DND-41 (cell line): ENCODE measurements around the gene SDHAF4.
A peak's percentile ranks its signal among the peaks of the same experiment; 100 is the strongest.

Source experiments
- ATAC-seq: fragments of 200-7000 bp; cut with Tn5 transposase; 3 replicates; pipeline ENCODE4 v1.9.1; 2021; ENCODE audit warnings: low read depth; ENCODE audit not compliant: insufficient read depth
- DNase-seq: peaks from one replicate; pipeline ENCODE4 v3.0.0-alpha.2; 2020
- H2AFZ ChIP-seq: 2 replicates; pipeline ENCODE4 v1.6.0; 2012; ENCODE audit warnings: low read depth, low read length
- H3K27ac ChIP-seq: 2 replicates; pipeline ENCODE4 v1.5.1; 2012; ENCODE audit warnings: low read length, inconsistent platforms
- H3K27me3 ChIP-seq: fragments of 200-600 bp; sonication (generic); 2 replicates; pipeline ENCODE4 v1.6.0; 2012; ENCODE audit warnings: low read length, mild to moderate bottlenecking, inconsistent platforms; ENCODE audit not compliant: insufficient read depth, poor library complexity
- H3K36me3 ChIP-seq: 2 replicates; pipeline ENCODE4 v1.5.1; 2012; ENCODE audit warnings: low read length, inconsistent platforms; ENCODE audit not compliant: insufficient read depth
- H3K4me1 ChIP-seq: 2 replicates; pipeline ENCODE4 v1.5.1; 2012; ENCODE audit warnings: mild to moderate bottlenecking, low read length; ENCODE audit not compliant: insufficient read depth
- H3K4me2 ChIP-seq: 2 replicates; pipeline ENCODE4 v1.6.0; 2012; ENCODE audit warnings: mild to moderate bottlenecking, moderate library complexity, low read length, inconsistent platforms; ENCODE audit not compliant: insufficient read depth
- H3K4me3 ChIP-seq, 2 experiments: fragments of 200-600 bp in 1 of 2; shearing (Covaris generic) in 1 of 2; 2 replicates each; pipeline ENCODE4 v1.5.1; 2012 to 2016; ENCODE audit warnings: inconsistent platforms in 2 of 2, low read length in 2 of 2, mild to moderate bottlenecking in 2 of 2, low read depth in 1 of 2, moderate library complexity in 1 of 2
- H3K79me2 ChIP-seq: 2 replicates; pipeline ENCODE4 v1.6.0; 2012; ENCODE audit warnings: low read length, inconsistent platforms; ENCODE audit not compliant: insufficient read depth
- H3K9ac ChIP-seq: 2 replicates; pipeline ENCODE4 v1.6.0; 2012; ENCODE audit warnings: low read depth, mild to moderate bottlenecking, inconsistent platforms, low read length, moderate library complexity
- H3K9me3 ChIP-seq: 2 replicates; pipeline ENCODE4 v1.5.1; 2012; ENCODE audit warnings: low read length, moderate library complexity, mild to moderate bottlenecking, inconsistent platforms; ENCODE audit not compliant: insufficient read depth, severe bottlenecking
- H4K20me1 ChIP-seq: 2 replicates; pipeline ENCODE4 v1.6.0; 2012; ENCODE audit warnings: low read length; ENCODE audit not compliant: insufficient read depth
- CTCF ChIP-seq: IDR thresholded peaks from 2 replicates; pipeline ENCODE4 v1.5.1; 2012; ENCODE audit warnings: borderline replicate concordance, low read length, moderate library complexity, mild to moderate bottlenecking; ENCODE audit not compliant: poor library complexity, severe bottlenecking; ENCODE audit errors: extremely low read depth
- EZH2 ChIP-seq: IDR thresholded peaks from 3 replicates; pipeline ENCODE4 v1.6.1; 2012; ENCODE audit warnings: borderline replicate concordance, low read depth, mild to moderate bottlenecking, moderate library complexity, low read length, inconsistent platforms; ENCODE audit not compliant: severe bottlenecking

The SDHAF4 gene

GRCh38 chr6:70566751-70567382 is at the start of gene SDHAF4:
TSS of gene SDHAF4 (plus strand) at chr6:70566930. CDS start at chr6:70566941, 11 bp downstream.
- Histone ChIP-seq H3K79me2 (peaks cover 18% of the 10 kb centered on the region), H3K9ac (peak within 1 kb of the TSS; percentile 95), H3K4me1 (peaks cover 17% of the 10 kb centered on the region), H3K9me3 (no peaks in the 10 kb centered on the region), H3K27ac (peak within 1 kb of the TSS; percentile 93), H3K36me3 (peaks cover 4% of the 10 kb centered on the region; the same call in 1 of the 2 replicates), H3K4me3 (peak within 1 kb of the TSS; percentile 80 to 82), H4K20me1 (no peaks in the 10 kb centered on the region), H3K4me2 (peak within 1 kb of the TSS; percentile 89), H3K27me3 (no peaks in the 10 kb centered on the region), H2AFZ (peak within 1 kb of the TSS; percentile 99)
- TF ChIP-seq EZH2: no peak
- TF ChIP-seq CTCF: no peak
- DNase-seq (peak; percentile 94), ATAC-seq (peak; percentile 99)

- TF ChIP-seq CTCF (no peak), EZH2 (no peak)
- Histone ChIP-seq H3K9ac (no peak overlapping the region), H4K20me1 (no peaks in the 10 kb centered on the region), H2AFZ (no peak overlapping the region), H3K27me3 (no peaks in the 10 kb centered on the region), H3K79me2 (no peaks in the 10 kb centered on the region), H3K4me2 (no peak overlapping the region), H3K36me3 (no peaks in the 10 kb centered on the region), H3K9me3 (no peaks in the 10 kb centered on the region), H3K27ac (no peak overlapping the region), H3K4me3 (no peak overlapping the region), H3K4me1 (no peaks in the 10 kb centered on the region)
- DNase-seq (no peak), ATAC-seq (no peak)
These were observed 48.0 kb upstream of the SDHAF4 start for GRCh38 chr6:70518723-70519122.

- Histone ChIP-seq H4K20me1 (no peaks in the 10 kb centered on the region), H3K9ac (no peak overlapping the region), H3K36me3 (no peaks in the 10 kb centered on the region), H3K4me3 (no peak overlapping the region), H3K4me2 (no peak overlapping the region), H2AFZ (no peak overlapping the region), H3K27ac (no peak overlapping the region), H3K9me3 (no peaks in the 10 kb centered on the region), H3K4me1 (no peaks in the 10 kb centered on the region), H3K79me2 (no peaks in the 10 kb centered on the region), H3K27me3 (no peaks in the 10 kb centered on the region)
- DNase-seq (peak; percentile 8), ATAC-seq (peak; percentile 58; the same call in 2 of the 3 replicates)
- no peak for TF ChIP-seq EZH2
- peak; percentile 55 for TF ChIP-seq CTCF
These were observed 46.2 kb upstream of the SDHAF4 start for GRCh38 chr6:70520575-70520974.
